GM19351 (cell line): ENCODE results near the gene HPS5.
A peak's percentile ranks its signal among the peaks of the same experiment; 100 is the strongest.

ENCODE experiments used
- ATAC-seq: cut with Tn5 transposase; IDR thresholded peaks from one replicate; pipeline ENCODE4 v1.9.1; 2021; ENCODE audit warnings: mild to moderate bottlenecking, moderate library complexity; ENCODE audit not compliant: unreplicated experiment

The HPS5 gene

GRCh38 chr11:18245396-18245795, 76.5 kb downstream of the HPS5 start:
- ATAC-seq, result no peak

GRCh38 chr11:18243783-18244362, 78.1 kb downstream of the HPS5 start:
- no peak for ATAC-seq

GRCh38 chr11:18239655-18240054, 82.3 kb downstream of the HPS5 start:
- no peak for ATAC-seq

GRCh38 chr11:18236664-18237356, 85.1 kb downstream of the HPS5 start, which contains the start of gene SAA4:
Gene SAA4 (minus strand): TSS chr11:18236802. CDS start chr11:18235926, 876 bp downstream.
- ATAC-seq, result no peak

- no peak for ATAC-seq
Observed at GRCh38 chr11:18235394-18236334, 86.3 kb downstream of the HPS5 start.

- no peak for ATAC-seq
Observed at GRCh38 chr11:18233912-18234311, 88.0 kb downstream of the HPS5 start.

- no peak for ATAC-seq
Observed at GRCh38 chr11:18230859-18231258, 91.1 kb downstream of the HPS5 start.

GRCh38 chr11:18229501-18229900, 92.4 kb downstream of the HPS5 start:
- ATAC-seq, result peak; percentile 96
